OCI-LY3 (cell line): ENCODE data around the gene MLLT10.

Experiments used
- EZH2phosphoT487 ChIP-seq: fragments of 200-600 bp; shearing (Covaris generic); IDR thresholded peaks from 2 replicates; pipeline ENCODE4 v1.6.1; 2018; ENCODE audit warnings: antibody characterized with exemption, mixed run types, low read depth
- TF ChIP-seq, protein P1 (sequence below): fragments of 200-600, 300-600 bp; sonication (generic); IDR thresholded peaks from 2 replicates; pipeline ENCODE4 v1.5.1; 2014; ENCODE audit warnings: antibody characterized with exemption, low read length, low read depth

DNA sequence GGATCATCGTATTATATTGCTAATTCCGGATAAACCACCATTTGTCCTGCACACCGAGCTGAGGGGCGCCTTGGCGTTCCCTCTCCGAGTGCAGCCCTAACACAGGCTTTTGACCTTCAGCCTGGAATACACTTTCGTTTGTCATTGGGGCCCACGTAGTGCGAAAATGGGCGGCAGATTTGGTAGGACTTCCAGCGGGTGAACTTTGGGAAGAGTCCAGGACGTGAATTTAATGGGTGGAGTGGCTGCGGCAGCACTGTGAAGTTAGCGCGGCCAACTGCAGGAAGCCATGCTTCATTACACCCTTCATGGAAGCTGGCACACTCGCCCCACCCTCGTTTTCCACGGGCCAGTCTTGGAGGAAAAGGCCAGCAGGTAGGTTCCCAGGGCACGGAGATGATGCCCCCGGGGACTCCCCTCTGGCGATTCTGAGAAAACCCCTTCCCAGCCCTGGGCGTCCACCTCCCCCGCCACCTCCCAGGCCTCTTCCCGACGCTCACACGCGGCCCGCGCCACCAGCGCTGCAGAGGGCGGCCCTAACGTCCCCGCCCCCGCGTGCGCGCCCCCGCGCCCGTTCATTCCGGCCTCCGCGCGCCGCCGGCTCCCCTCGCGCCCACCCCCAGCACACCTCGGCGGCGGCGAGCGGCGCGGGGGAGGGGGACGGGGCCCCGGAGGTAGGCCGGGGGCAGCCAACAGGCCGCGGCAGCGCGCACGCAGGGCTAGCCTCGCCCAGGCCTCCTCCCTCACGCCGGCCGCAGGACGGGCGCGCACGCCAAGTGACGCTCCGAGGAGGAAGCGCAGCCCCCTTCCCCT lies at the start of gene MLLT10:
- TF ChIP-seq, protein P1, sequence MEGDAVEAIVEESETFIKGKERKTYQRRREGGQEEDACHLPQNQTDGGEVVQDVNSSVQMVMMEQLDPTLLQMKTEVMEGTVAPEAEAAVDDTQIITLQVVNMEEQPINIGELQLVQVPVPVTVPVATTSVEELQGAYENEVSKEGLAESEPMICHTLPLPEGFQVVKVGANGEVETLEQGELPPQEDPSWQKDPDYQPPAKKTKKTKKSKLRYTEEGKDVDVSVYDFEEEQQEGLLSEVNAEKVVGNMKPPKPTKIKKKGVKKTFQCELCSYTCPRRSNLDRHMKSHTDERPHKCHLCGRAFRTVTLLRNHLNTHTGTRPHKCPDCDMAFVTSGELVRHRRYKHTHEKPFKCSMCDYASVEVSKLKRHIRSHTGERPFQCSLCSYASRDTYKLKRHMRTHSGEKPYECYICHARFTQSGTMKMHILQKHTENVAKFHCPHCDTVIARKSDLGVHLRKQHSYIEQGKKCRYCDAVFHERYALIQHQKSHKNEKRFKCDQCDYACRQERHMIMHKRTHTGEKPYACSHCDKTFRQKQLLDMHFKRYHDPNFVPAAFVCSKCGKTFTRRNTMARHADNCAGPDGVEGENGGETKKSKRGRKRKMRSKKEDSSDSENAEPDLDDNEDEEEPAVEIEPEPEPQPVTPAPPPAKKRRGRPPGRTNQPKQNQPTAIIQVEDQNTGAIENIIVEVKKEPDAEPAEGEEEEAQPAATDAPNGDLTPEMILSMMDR: no peak
- TF ChIP-seq EZH2phosphoT487: no peak
